Tibial artery (tissue), 4 donors: ENCODE data around the gene TIMM21.

Source experiments
- DNase-seq, 2 donors: peaks; one replicate each; pipeline ENCODE4 v3.0.0-alpha.2; 2019
- H3K27ac ChIP-seq, 2 donors: fragments of 200-600 bp; sonication (generic) in 1 of 2; 1 replicate in 1 of 2; 2 replicates in 1 of 2; pipeline ENCODE4 v1.5.1; 2018 to 2019; ENCODE audit warnings: mild to moderate bottlenecking in 1 of 2
- H3K27me3 ChIP-seq, 2 donors: fragments of 200-600 bp; sonication (generic) in 1 of 2; one replicate each; pipeline versions ENCODE4 v1.5.1 to v1.6.0; 2016 to 2019
- H3K36me3 ChIP-seq, 3 donors: fragments of 200-600 bp; sonication (generic) in 2 of 3; one replicate each; pipeline ENCODE4 v1.5.1; 2016 to 2019; ENCODE audit warnings: mild to moderate bottlenecking in 2 of 3
- H3K4me1 ChIP-seq, 4 donors: fragments of 200-600 bp; sonication (generic) in 2 of 4; 1 replicate in 3 of 4; 2 replicates in 1 of 4; pipeline ENCODE4 v1.5.1; 2016 to 2019
- H3K4me3 ChIP-seq, 2 donors: fragments of 200-600 bp; sonication (generic) in 1 of 2; 1 replicate in 1 of 2; 2 replicates in 1 of 2; pipeline ENCODE4 v1.5.1; 2018 to 2019; ENCODE audit warnings: mild to moderate bottlenecking in 2 of 2
- H3K9me3 ChIP-seq, 3 donors: fragments of 200-600 bp; sonication (generic) in 1 of 3; one replicate each; pipeline ENCODE4 v1.5.1; 2016 to 2019
- intact Hi-C: fragments of 100-400 bp; cut with DNase I; formaldehyde crosslinking; loops from one replicate; pipeline ENCODE4 v1.15.0; 2023; ENCODE audit warnings: low total_unique reads
- TF ChIP-seq, protein P1 (sequence below), 2 experiments: fragments of 200-600 bp in 1 of 2; fragments of 450-650 bp in 1 of 2; IDR thresholded peaks; one replicate each; pipeline ENCODE4 v1.5.1; 2017 to 2019; ENCODE audit warnings: antibody characterized with exemption in 2 of 2, mild to moderate bottlenecking in 1 of 2, moderate library complexity in 1 of 2

TIMM21 gene

DNA sequence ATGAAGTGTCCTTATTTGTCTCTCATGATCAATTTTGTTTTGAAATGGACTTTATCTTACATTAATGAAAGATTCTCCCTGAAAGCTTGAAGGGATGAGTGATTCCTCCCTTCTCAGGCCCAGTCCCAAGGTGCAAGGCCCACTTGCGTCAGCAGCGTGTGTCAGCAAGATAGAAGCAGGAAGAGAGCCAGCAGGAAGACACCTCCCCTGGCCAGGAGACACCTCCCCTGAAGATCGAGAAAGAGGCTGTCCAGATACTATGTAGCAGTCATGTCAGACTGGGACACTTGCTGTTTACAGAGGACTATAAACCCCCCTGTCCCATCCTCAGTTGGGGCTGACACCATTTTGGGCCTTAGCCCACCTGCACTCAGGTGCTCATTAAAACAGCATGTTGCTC is 38.3 kb downstream of the TIMM21 start:
- Histone ChIP-seq H3K36me3 (no peaks in the 10 kb centered on the region), H3K9me3 (no peaks in the 10 kb centered on the region), H3K4me3 (no peak overlapping the region), H3K27ac (no peak overlapping the region), H3K27me3 (peaks cover 0 to 19% of the 10 kb centered on the region in 2 donors), H3K4me1 (no peaks in the 10 kb centered on the region)
- intact Hi-C loops = no loop called here
- TF ChIP-seq, protein P1, sequence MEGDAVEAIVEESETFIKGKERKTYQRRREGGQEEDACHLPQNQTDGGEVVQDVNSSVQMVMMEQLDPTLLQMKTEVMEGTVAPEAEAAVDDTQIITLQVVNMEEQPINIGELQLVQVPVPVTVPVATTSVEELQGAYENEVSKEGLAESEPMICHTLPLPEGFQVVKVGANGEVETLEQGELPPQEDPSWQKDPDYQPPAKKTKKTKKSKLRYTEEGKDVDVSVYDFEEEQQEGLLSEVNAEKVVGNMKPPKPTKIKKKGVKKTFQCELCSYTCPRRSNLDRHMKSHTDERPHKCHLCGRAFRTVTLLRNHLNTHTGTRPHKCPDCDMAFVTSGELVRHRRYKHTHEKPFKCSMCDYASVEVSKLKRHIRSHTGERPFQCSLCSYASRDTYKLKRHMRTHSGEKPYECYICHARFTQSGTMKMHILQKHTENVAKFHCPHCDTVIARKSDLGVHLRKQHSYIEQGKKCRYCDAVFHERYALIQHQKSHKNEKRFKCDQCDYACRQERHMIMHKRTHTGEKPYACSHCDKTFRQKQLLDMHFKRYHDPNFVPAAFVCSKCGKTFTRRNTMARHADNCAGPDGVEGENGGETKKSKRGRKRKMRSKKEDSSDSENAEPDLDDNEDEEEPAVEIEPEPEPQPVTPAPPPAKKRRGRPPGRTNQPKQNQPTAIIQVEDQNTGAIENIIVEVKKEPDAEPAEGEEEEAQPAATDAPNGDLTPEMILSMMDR (IDR thresholded peaks at IDR 0.05) = no peak
- no peak for DNase-seq

DNA sequence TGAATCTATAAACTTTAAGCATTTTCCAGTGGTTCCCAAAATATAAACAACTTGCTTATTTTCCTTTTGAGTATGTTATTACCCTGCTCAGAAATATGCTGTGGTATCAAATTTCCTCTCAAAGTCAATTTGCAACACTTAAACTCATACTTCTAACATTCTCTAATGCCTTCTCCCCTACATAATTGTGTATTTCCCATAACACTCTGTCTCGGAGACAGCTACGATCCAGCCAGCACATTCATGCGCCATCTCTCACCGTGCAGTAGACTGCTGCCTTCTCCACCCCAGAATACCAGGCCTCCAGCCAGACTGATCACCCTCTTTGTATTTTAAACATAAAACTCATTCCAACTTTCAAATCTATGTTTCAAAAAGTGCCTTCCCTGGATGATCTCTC is 41.8 kb downstream of the TIMM21 start:
- H3K27ac ChIP-seq = no peak overlapping the region
- H3K9me3 ChIP-seq = no peaks in the 10 kb centered on the region
- peaks cover 0 to 31% of the 10 kb centered on the region in 2 donors for H3K27me3 ChIP-seq
- no peaks in the 10 kb centered on the region for H3K36me3 ChIP-seq
- no peak overlapping the region for H3K4me3 ChIP-seq
- TF ChIP-seq, protein P1 (IDR thresholded peaks at IDR 0.05) = no peak
- intact Hi-C loops = loop anchor here (5.0 kb wide), 2 partner anchors 152 to 367 kb away; no protein-coding TSS in a partner anchor
- no peak for DNase-seq
- H3K4me1 ChIP-seq = no peaks in the 10 kb centered on the region

DNA sequence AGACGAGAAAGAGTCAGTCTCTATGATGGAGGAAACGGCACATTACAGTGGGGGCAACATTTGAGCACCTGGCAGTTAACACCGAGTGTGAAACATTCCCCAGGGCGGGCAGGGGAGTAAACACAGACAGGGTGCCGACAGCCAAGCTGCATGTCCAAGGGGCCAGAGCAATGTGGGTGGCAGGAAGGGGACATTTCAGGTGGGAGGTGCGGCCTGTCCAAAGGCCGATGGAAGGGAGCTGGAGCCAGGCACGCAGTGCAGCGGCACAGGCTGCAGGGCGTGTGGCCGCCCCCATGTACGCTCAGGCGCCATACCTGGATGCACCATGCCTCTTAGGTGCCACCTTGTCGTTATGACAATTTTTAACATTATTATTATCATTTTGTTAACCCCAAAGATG is 43.3 kb downstream of the TIMM21 start:
- DNase-seq = no peak
- intact Hi-C loops = loop anchor here (5.0 kb wide), 2 partner anchors 151 to 366 kb away; no protein-coding TSS in a partner anchor

DNA sequence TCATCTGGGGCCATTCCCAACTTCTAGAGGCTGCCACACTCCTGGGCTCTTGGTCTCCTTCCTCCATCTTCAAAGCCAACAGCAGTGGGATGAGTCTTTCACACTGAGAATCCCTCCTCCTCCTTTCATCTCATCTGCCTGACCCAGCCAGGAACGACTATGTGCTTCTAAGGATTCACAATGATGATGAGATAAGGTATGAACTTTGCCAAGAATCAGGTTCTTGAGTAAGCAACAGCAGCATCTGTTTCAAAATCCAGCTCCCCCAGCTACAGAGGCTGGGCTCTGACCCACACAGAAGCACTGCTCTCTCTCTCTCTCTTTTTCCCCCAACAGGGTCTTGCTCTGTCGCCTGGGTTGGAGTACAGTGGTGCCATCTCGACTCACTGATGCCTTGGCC is 46.4 kb downstream of the TIMM21 start:
- no peaks in the 10 kb centered on the region for H3K36me3 ChIP-seq
- no peaks in the 10 kb centered on the region for H3K9me3 ChIP-seq
- TF ChIP-seq, protein P1 (IDR thresholded peaks at IDR 0.05) = no peak
- no peak overlapping the region for H3K4me3 ChIP-seq
- intact Hi-C loops = loop anchor here (5.0 kb wide), 2 partner anchors 148 to 363 kb away; no protein-coding TSS in a partner anchor
- peaks cover 0 to 38% of the 10 kb centered on the region in 2 donors for H3K27me3 ChIP-seq
- no peak overlapping the region for H3K27ac ChIP-seq
- H3K4me1 ChIP-seq = peaks cover 0 to 4% (median 0%) of the 10 kb centered on the region in 4 donors
- no peak for DNase-seq

More for the DNA sequence above, 43.3 kb downstream of the TIMM21 start:
- TF ChIP-seq, protein P1 (IDR thresholded peaks at IDR 0.05) = no peak
- H3K4me1 ChIP-seq = peaks cover 0 to 4% (median 0%) of the 10 kb centered on the region in 4 donors
- H3K27ac ChIP-seq = no peak overlapping the region
- H3K9me3 ChIP-seq = no peaks in the 10 kb centered on the region
- H3K36me3 ChIP-seq = no peaks in the 10 kb centered on the region
- H3K27me3 ChIP-seq = peaks cover 0 to 38% of the 10 kb centered on the region in 2 donors
- no peak overlapping the region for H3K4me3 ChIP-seq

DNA sequence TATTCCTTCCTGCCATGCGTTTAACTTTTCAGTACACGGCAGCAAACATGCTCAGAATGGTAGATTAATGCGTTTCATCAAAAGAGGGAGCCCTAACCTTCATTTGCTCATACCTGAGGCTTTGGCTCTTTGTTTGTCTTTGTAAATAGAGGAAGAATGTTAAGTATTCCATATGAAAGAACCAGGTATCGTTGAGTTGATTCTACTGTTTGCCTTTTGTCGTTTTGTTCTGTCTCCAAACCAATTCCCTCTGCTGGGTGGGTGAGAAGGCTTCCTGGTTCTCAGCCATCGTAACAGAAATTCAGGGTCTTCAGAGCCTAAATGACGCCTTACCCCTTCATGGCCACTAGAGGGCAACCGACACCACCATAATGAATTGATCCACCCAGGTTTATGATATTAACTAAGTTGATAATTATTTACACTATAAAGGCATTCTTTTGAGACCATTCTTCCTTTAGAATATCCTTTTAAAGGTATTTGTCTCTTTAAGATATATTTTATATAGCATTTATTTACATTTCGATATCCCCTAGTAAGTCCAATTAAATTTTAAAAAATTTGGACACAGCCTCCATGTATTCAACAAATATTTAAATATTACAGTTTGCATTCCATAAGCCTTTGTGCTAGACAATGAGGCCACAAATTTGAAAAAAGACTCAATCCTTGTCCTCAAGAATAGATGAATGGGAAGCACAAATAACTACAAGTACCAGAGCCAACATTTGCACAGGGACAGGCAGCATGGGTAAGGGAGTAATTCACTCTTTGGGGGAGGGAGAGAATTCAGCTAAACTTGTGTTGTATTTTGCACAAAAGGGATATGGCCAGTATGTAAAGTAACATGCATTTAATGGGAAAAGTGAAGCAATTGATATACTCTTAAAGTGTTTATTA is 48.1 kb downstream of the TIMM21 start:
- Histone ChIP-seq H3K9me3 (no peaks in the 10 kb centered on the region), H3K27me3 (peaks cover 0 to 33% of the 10 kb centered on the region in 2 donors), H3K27ac (no peak overlapping the region), H3K36me3 (no peaks in the 10 kb centered on the region), H3K4me3 (no peak overlapping the region), H3K4me1 (peaks cover 0 to 4% (median 0%) of the 10 kb centered on the region in 4 donors)
- DNase-seq = no peak
- TF ChIP-seq, protein P1 (IDR thresholded peaks at IDR 0.05) = peak; percentile 87 to 89
- intact Hi-C loops = no loop called here
